GM23338 (cell line): ENCODE measurements around the gene PIANP. TPM values are rescaled to one million over a fixed set of nuclear protein-coding genes. Genes with fewer than 3 reads are reported as not detected.
A peak's percentile ranks its signal among the peaks of the same experiment; 100 is the strongest.

Experiments
- ATAC-seq: fragments of 200-7000 bp; cut with Tn5 transposase; 3 replicates; pipeline ENCODE4 v1.9.1; 2020
- DNase-seq: peaks from one replicate; pipeline ENCODE4 v3.0.0-alpha.2; 2015; ENCODE audit warnings: low spot score
- H2AFZ ChIP-seq: fragments of 200-600 bp; sonication (generic); 2 replicates; pipeline ENCODE4 v1.8.0; 2016; ENCODE audit warnings: antibody characterized with exemption, mild to moderate bottlenecking, moderate library complexity
- H3F3A ChIP-seq: fragments of 200-600 bp; sonication (generic); replicated peaks from 2 replicates; pipeline ENCODE4 v1.8.0; 2017; ENCODE audit warnings: antibody characterized with exemption, mixed run types, low read depth
- H3K27ac ChIP-seq: fragments of 200-600 bp; sonication (generic); 2 replicates; pipeline ENCODE4 v1.6.1; 2016; ENCODE audit warnings: low read depth
- H3K27me3 ChIP-seq: fragments of 200-600 bp; sonication (generic); 2 replicates; pipeline ENCODE4 v1.8.0; 2016; ENCODE audit warnings: mild to moderate bottlenecking, mixed run types, moderate library complexity; ENCODE audit not compliant: insufficient read depth
- H3K36me3 ChIP-seq: fragments of 200-600 bp; sonication (generic); 2 replicates; pipeline ENCODE4 v1.8.0; 2016; ENCODE audit warnings: mild to moderate bottlenecking; ENCODE audit not compliant: insufficient read depth
- H3K4me1 ChIP-seq: fragments of 200-600 bp; sonication (generic); 2 replicates; pipeline ENCODE4 v1.8.0; 2016; ENCODE audit warnings: mild to moderate bottlenecking, moderate library complexity; ENCODE audit not compliant: insufficient read depth
- H3K4me2 ChIP-seq: fragments of 200-600 bp; sonication (generic); 2 replicates; pipeline ENCODE4 v1.7.1; 2017; ENCODE audit warnings: mixed run types
- H3K4me3 ChIP-seq: fragments of 200-600 bp; sonication (generic); 2 replicates; pipeline ENCODE4 v1.6.1; 2016; ENCODE audit warnings: mixed run types
- H3K79me2 ChIP-seq: fragments of 200-600 bp; sonication (generic); replicated peaks from 2 replicates; pipeline ENCODE4 v1.8.0; 2017; ENCODE audit warnings: mild to moderate bottlenecking; ENCODE audit not compliant: insufficient read depth
- H3K9me2 ChIP-seq: fragments of 200-600 bp; sonication (generic); 2 replicates; pipeline ENCODE4 v1.8.0; 2017; ENCODE audit not compliant: insufficient read depth
- H4K20me1 ChIP-seq: fragments of 200-600 bp; sonication (generic); replicated peaks from 2 replicates; pipeline ENCODE4 v1.8.0; 2017; ENCODE audit warnings: mild to moderate bottlenecking; ENCODE audit not compliant: insufficient read depth
- H3K27ac Mint-ChIP-seq: 2 replicates; pipeline ENCODE4 v1.8.0; 2020; ENCODE audit warnings: inconsistent platforms, mild to moderate bottlenecking, moderate library complexity, mixed read lengths
- H3K27me3 Mint-ChIP-seq: 3 replicates; pipeline ENCODE4 v1.8.0; 2022; ENCODE audit warnings: low read depth, mild to moderate bottlenecking, moderate library complexity, mixed read lengths, inconsistent platforms; ENCODE audit not compliant: insufficient read depth, poor library complexity
- H3K36me3 Mint-ChIP-seq: 3 replicates; pipeline ENCODE4 v1.8.0; 2021; ENCODE audit warnings: low read depth, mild to moderate bottlenecking, inconsistent platforms, moderate library complexity, mixed read lengths
- H3K4me1 Mint-ChIP-seq: 3 replicates; pipeline ENCODE4 v1.8.0; 2020; ENCODE audit warnings: mild to moderate bottlenecking, inconsistent platforms, mixed read lengths
- H3K4me3 Mint-ChIP-seq: 3 replicates; pipeline ENCODE4 v1.8.0; 2021; ENCODE audit warnings: moderate library complexity, mild to moderate bottlenecking, inconsistent platforms, mixed read lengths
- H3K9me3 Mint-ChIP-seq: 3 replicates; pipeline ENCODE4 v1.8.0; 2020; ENCODE audit warnings: moderate library complexity, mild to moderate bottlenecking, inconsistent platforms, mixed read lengths
- CREB1 ChIP-seq: fragments of 250-450 bp; sonication (Bioruptor Pico); IDR thresholded peaks from 2 replicates; pipeline ENCODE4 v1.5.0; 2020; ENCODE audit warnings: low read depth, mild to moderate bottlenecking, moderate library complexity
- ETS1 ChIP-seq: IDR thresholded peaks from 2 replicates; pipeline ENCODE4 v1.6.1; 2016; ENCODE audit warnings: antibody characterized with exemption
- EZH2 ChIP-seq: fragments of 200-600 bp; sonication (generic); IDR thresholded peaks from one replicate; pipeline ENCODE4 v1.8.0; 2017; ENCODE audit warnings: antibody characterized with exemption, mild to moderate bottlenecking, low read depth; ENCODE audit not compliant: unreplicated experiment
- EZH2phosphoT487 ChIP-seq: fragments of 200-600 bp; sonication (generic); IDR thresholded peaks from one replicate; pipeline ENCODE4 v1.8.1; 2018; ENCODE audit warnings: antibody characterized with exemption; ENCODE audit not compliant: unreplicated experiment
- JUNB ChIP-seq: IDR thresholded peaks from one replicate; pipeline ENCODE4 v1.6.1; 2016; ENCODE audit warnings: antibody characterized with exemption; ENCODE audit not compliant: unreplicated experiment
- NANOG ChIP-seq: IDR thresholded peaks from 2 replicates; pipeline ENCODE4 v1.6.1; 2016; ENCODE audit warnings: antibody characterized with exemption, borderline replicate concordance
- POLR2AphosphoS5 ChIP-seq: IDR thresholded peaks from 2 replicates; pipeline ENCODE4 v1.6.1; 2016; ENCODE audit warnings: antibody characterized with exemption, low read depth
- STAT1 ChIP-seq: IDR thresholded peaks from one replicate; pipeline ENCODE4 v1.6.1; 2016; ENCODE audit warnings: antibody characterized with exemption; ENCODE audit not compliant: unreplicated experiment
- ZNF114 ChIP-seq: fragments of 250-450 bp; sonication (Bioruptor Pico); IDR thresholded peaks from 2 replicates; pipeline ENCODE4 v1.5.0; 2020; ENCODE audit warnings: mild to moderate bottlenecking, moderate library complexity
- ZNF331 ChIP-seq: fragments of 250-450 bp; sonication (Bioruptor Pico); IDR thresholded peaks from 2 replicates; pipeline ENCODE4 v1.5.0; 2020; ENCODE audit warnings: low read depth, mild to moderate bottlenecking, moderate library complexity
- ZNF462 ChIP-seq: fragments of 250-450 bp; sonication (Bioruptor Pico); IDR thresholded peaks from 2 replicates; pipeline ENCODE4 v1.5.0; 2020; ENCODE audit warnings: mild to moderate bottlenecking, moderate library complexity
- polyA plus RNA-seq: library from polyadenylated mRNA; unstranded; fragments of >200 nt; fragmentation: Nextera tagmentation; extraction: Ambion mirVana; gene quantifications from 2 replicates; pipeline ENCODE4 v1.2.1, GENCODE V29; 2016
- total RNA-seq: library from RNA; depleted of rRNA; stranded (reverse); fragments of >200 nt; shearing (Covaris generic); gene quantifications from 2 replicates; pipeline ENCODE4 v1.2.3, GENCODE V29; 2014
- TF ChIP-seq, protein P1 (sequence below): IDR thresholded peaks from one replicate; pipeline ENCODE4 v1.6.1; 2018; ENCODE audit warnings: antibody characterized with exemption; ENCODE audit not compliant: unreplicated experiment
- TF ChIP-seq, protein P2 (sequence below), 2 experiments: fragments of 200-600 bp in 1 of 2; sonication (generic) in 1 of 2; conservative IDR thresholded peaks; 2 replicates each; pipeline versions ENCODE4 v1.5.1 to v1.6.1; 2016 to 2017; ENCODE audit warnings: antibody characterized with exemption in 2 of 2, low read depth in 2 of 2, mild to moderate bottlenecking in 2 of 2, moderate library complexity in 1 of 2

Gene PIANP
- total and polyA plus RNA-seq, 2 experiments from 2014 or later: 2.2 to 6.4 TPM

GRCh38 chr12:6662602-6662905 lies 38.1 kb downstream of the PIANP start:
- Mint-ChIP-seq H3K4me1 (peaks cover 6% of the 10 kb centered on the region; the same call in 2 of the 3 replicates), H3K27me3 (peaks cover 9% of the 10 kb centered on the region), H3K36me3 (peaks cover 12% of the 10 kb centered on the region), H3K9me3 (no peaks in the 10 kb centered on the region), H3K27ac (peak overlapping the region; percentile 98), H3K4me3 (peak overlapping the region; percentile 92)
- Histone ChIP-seq H2AFZ (no peak overlapping the region), H3K4me1 (peaks cover 5% of the 10 kb centered on the region; the same call in 1 of the 2 replicates), H3K27me3 (no peaks in the 10 kb centered on the region), H3K4me3 (peak overlapping the region; percentile 61), H3K27ac (0 out of 2 replicates have a peak overlapping the region, but pooled peaks have one; percentile 11), H4K20me1 (no peaks in the 10 kb centered on the region), H3K79me2 (peaks cover 14% of the 10 kb centered on the region), H3F3A (peaks cover 8% of the 10 kb centered on the region; the same call in 1 of the 2 replicates), H3K4me2 (peak overlapping the region; percentile 83), H3K36me3 (peaks cover 4% of the 10 kb centered on the region; the same call in 1 of the 2 replicates), H3K9me2 (peaks cover 4% of the 10 kb centered on the region)
- ATAC-seq (peak; percentile 75), DNase-seq (peak; percentile 70)
- TF ChIP-seq EZH2: no peak
- TF ChIP-seq, protein P1, sequence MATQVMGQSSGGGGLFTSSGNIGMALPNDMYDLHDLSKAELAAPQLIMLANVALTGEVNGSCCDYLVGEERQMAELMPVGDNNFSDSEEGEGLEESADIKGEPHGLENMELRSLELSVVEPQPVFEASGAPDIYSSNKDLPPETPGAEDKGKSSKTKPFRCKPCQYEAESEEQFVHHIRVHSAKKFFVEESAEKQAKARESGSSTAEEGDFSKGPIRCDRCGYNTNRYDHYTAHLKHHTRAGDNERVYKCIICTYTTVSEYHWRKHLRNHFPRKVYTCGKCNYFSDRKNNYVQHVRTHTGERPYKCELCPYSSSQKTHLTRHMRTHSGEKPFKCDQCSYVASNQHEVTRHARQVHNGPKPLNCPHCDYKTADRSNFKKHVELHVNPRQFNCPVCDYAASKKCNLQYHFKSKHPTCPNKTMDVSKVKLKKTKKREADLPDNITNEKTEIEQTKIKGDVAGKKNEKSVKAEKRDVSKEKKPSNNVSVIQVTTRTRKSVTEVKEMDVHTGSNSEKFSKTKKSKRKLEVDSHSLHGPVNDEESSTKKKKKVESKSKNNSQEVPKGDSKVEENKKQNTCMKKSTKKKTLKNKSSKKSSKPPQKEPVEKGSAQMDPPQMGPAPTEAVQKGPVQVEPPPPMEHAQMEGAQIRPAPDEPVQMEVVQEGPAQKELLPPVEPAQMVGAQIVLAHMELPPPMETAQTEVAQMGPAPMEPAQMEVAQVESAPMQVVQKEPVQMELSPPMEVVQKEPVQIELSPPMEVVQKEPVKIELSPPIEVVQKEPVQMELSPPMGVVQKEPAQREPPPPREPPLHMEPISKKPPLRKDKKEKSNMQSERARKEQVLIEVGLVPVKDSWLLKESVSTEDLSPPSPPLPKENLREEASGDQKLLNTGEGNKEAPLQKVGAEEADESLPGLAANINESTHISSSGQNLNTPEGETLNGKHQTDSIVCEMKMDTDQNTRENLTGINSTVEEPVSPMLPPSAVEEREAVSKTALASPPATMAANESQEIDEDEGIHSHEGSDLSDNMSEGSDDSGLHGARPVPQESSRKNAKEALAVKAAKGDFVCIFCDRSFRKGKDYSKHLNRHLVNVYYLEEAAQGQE: no peak
- TF ChIP-seq STAT1: no peak
- no peak for TF ChIP-seq ZNF462 (CRISPR knock-in tag)
- TF ChIP-seq, protein P2, sequence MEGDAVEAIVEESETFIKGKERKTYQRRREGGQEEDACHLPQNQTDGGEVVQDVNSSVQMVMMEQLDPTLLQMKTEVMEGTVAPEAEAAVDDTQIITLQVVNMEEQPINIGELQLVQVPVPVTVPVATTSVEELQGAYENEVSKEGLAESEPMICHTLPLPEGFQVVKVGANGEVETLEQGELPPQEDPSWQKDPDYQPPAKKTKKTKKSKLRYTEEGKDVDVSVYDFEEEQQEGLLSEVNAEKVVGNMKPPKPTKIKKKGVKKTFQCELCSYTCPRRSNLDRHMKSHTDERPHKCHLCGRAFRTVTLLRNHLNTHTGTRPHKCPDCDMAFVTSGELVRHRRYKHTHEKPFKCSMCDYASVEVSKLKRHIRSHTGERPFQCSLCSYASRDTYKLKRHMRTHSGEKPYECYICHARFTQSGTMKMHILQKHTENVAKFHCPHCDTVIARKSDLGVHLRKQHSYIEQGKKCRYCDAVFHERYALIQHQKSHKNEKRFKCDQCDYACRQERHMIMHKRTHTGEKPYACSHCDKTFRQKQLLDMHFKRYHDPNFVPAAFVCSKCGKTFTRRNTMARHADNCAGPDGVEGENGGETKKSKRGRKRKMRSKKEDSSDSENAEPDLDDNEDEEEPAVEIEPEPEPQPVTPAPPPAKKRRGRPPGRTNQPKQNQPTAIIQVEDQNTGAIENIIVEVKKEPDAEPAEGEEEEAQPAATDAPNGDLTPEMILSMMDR (conservative IDR thresholded peaks at IDR 0.05; ENCODE audit: low read depth in 2 of 2): no peak
- TF ChIP-seq ZNF331 (CRISPR knock-in tag): no peak
- no peak for TF ChIP-seq ZNF114 (CRISPR knock-in tag)
- TF ChIP-seq CREB1: no peak
- TF ChIP-seq POLR2AphosphoS5: no peak
- TF ChIP-seq NANOG: no peak
- no peak for TF ChIP-seq ETS1
- no peak for TF ChIP-seq EZH2phosphoT487
- no peak for TF ChIP-seq JUNB
